ENCODE results near the gene CCDC92B.
"Not testable (repeated sequence)": the region's sequence is repeated elsewhere in the genome, so short reads cannot be mapped to it uniquely, and the experiment has no call there.

CCDC92B gene

DNA sequence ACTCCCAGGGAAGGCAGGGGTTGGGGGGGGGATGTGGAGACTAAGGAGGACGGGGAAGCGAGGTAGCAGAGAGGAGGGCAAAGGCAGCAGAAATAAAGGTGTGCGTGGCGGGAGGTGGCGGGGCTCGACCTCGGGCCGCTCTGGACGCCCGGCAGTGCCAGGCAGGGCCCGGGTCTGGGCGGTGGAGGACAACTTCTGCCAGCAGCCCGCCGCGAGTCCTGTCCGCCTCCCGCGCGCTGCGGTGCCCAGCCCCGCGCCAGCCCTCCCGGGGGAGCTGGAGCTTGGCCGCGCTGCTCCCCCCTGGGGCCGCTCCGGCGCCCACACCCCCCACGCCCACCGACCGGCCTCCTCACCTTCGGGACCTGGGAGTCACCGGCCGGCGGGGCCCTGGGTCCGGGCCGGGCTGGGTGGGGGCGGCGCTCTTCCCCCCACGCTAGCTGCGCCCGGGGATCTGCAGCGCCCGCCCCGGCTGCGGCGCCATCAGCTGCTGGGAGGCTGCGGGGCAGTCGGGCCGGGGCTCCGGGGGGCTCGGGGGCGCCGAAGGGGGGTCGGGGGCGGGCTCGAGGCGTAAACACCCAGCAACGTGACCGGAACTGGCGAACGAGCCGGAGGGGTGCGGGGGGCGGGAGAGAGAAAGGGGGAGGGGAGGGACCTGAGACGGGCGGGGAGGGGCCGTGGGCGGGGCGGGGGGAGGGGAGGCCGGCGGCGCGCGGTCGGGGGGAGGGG is at the start of gene CCDC92B:
Gene CCDC92B (minus strand): TSS at position 595 of the 726 bp plus-strand sequence. CDS start 14,507 bp downstream, outside the sequence.
- no peak for DNase-seq

DNA sequence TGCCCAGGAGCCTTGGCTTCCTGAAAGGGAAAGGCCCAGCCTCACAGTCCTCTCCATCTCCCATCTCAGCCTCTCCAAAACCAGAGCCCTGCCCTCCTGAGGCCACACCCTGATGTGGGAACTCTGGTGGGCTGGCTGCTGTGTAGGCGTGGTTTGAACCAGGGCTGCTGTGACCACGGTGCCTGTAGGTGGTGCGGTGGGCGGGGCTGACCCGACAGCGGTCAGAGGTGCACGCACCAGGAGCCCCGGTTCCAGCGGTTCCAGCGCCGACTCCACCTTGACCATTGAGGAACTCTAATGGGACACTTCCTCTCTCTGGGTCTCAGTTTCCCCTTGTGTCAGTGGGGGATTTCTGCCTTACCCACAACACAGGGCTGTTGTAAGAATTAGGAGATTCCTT is 49.2 kb upstream of the CCDC92B start:
- no peak for DNase-seq

DNA sequence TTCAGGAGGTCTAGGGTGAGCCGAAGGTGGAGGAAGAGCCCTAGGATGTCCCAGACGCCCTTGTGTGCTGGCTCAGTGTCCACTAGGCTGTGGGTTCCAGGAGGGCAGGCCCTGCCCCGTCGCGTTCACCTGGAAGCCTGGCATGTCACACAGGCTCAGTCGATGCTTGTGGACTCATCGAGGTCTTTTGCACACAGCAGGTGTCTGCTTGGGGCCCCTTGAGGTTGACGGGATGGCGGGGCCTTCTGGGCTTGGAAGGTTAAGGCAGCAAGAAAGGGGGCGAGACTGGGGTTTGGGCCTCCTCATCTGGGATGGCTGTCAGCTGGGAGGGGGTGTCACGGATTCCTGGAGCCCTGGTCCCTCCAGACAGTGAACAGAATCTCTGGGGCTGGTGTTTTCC is 48.7 kb upstream of the CCDC92B start:
- no peak for DNase-seq

DNA sequence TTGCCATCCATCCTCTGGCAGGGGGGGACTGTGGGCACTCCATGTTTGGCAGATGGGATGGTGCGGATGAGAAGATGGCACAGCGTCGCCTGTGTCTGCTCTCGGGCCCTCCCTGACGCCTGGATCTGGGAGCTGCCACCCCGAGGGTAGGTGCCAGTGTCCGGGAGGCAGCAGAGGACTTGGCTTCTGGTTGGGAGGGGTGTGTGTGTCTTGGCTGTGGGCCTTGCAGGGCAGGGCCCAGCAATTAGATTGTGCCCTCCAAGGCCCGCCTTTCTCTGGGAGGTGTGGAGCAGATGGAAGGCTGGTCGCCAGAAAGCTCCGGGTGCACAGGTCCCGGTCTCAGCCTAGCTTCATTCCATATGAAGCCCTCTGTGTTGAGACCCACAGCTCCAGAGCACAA is 48.2 kb upstream of the CCDC92B start:
- no peak for DNase-seq

DNA sequence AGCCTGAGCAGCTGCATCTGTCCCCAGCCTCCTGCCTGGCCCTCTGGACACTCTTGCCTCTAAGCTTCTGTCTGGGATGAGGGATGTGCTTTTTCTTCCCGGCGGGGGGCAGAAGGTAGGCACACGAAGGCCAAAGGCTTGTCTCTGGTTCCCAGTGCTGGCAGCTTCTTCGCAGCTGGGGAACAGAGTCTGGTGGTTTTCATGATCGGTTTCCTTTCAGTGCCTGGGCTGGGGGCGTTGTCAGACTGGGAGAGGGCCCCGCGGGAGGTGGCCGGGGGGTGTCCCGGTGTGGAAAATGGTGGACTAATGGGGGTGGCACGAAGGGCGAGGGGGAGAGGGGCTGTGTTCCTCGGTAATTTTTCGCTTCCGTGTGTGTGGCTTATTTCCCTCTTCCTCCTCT is 47.8 kb upstream of the CCDC92B start:
- no peak for DNase-seq

DNA sequence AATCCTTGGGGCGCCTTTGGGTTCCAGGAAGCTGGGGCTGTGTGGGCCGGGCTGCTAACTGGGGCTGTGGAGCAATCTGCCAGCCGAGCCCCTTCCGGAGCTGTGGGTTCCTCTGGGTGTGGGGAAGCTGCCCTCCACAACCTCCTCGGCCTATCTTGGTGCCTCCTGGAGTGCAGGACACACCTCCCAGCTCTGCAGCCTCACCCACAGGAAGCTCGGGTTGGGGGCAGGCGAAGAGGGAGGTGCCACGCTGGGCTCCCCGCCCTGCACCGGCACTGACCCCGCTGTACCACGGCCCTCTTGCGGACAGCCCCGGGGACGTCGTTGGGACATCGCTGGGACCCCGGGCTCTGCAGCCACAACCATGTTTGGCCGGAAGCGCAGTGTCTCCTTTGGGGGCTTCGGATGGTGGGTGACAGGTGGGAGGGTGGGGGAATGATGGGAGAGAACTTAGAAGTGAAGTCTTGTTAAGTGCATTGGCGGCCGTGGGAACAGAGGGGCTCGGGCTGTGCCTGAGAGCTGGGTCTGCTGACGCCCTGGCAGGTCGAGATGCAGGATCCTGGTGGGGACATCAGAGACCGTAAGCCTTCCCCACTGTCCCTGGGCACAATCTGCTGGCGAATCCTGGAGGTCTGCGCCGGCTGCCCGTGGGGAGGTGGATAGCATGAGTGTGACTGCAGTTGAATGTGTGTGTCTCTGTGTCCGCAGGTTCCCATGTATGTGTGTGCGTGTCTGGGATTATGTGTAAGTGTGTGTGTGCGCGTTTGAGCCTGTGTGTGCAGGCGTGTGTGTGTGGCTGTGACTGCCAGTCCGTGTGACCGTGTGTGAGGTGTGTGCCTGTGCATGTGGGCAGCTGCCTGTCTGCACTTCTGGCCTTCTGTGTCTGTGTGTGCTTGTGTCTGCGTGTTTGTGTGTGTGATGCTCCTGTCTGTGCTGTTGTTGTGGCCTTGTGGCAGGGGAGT is 47.0 kb upstream of the CCDC92B start, which contains the start of gene RAP1GAP2:
Gene RAP1GAP2 (plus strand): TSS at position 275 of the 962 bp plus-strand sequence. CDS start 90 bp downstream, at position 365.
- DNase-seq, result peak in 3 of 4 experiments; percentile 23 to 48 (median 40)

DNA sequence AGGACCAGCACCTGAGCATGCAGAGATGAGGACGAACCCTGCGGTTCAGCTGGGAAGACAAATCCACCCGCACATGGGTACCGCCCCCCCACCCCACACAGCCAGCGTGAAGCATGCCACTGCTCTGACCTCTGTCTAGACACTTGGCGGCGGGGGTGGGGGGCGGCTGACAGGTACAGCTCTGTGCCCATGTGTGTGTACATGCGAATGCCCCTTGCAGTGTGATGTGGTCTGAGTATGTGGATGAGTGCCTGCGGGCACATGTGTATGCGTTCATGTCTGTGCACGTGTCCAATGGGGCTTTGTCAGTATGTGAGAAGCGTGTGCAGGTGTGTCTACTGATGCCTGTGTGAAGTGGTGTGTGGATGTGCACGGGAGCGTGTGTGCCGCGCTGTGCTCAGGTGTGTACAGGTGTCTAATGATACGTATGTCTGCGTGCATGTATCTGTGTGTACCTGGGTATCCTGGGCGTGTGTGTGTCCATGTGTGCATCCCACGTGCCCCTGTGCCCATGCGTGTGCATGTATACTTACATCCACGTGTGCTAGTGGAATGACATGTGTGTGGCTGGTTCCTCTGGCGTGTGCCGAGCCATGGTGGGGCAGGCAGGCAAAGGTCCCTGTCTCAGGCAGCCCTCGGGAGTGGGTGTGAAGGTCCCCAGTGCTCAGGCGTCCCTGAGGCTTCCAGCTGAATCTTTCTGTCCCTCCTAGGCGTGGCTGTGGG is 46.1 kb upstream of the CCDC92B start:
- no peak for DNase-seq

DNA sequence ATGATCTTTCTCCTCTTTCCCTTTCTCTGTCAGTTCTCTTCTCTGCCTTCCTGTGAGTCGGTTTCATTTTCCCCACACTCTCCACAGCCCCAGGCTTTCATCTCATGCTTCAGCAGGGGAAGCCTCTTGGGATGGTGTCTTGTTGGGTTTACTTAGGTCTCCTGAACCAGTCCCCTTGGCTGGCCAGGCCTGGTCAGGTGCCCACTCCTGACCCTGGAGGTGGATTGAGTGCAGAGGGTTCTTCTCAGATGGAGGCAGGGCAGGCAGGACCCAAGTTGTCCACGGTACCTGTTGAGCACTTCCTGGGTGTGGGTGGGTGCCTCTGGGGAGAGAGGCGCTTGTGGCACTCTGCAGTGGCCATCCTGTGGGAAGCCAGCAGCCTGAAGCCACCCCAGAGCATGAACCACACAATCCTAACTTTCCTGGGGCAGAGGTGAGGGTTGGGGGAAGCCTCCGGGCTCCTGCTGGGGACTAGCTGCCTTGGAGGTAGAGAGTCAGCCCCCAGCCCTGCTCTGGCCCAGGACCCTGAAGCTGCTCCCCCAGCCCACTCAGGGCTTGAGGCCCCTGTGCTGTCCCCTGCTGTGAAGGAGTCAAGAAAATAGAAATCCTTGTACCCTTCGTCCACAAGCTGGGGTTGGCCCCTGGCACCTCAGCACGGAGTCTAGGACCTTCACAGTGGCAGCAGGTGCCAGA is 44.8 kb upstream of the CCDC92B start:
- DNase-seq, result no peak

DNA sequence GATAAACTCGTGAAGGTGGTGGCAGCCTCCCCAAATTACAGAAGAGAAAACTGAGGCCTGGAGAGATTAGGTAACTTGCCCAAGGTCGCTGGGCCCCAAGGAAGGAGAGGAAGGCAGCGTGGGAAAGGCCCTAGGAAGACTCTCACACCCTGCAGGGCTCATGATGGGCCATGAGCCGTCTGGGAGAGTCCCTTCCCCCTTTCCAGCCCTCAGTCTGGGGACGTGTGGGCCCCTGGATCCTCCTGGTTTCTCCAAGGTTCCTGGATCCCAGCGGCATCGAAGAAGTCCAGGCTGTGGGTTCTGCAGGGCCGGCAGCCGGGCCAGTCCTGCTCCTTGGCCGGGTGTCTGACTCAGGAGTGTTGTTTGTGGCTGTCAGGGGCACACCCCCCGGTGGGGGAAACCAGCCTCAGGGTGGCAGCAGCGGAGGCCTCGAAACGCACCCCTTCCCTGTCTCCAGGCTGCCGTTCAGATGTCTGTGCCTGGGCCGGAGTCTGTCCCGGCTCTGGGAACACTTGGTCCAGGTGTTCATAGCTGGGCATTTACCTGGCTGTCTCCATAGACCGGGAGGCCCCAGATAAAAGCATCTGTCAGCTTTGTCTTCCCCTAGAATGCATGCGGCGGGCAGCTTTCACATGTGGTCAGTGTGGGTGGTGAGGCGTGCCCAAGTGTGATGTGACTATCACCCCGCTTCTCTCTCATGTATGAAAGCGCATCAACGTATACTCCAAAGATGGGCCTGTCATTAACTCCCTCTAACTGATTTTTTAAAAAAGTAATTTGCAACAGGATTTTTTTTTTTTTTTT is 43.1 kb upstream of the CCDC92B start:
- peak in 1 of 4 experiments; percentile 26 for DNase-seq

DNA sequence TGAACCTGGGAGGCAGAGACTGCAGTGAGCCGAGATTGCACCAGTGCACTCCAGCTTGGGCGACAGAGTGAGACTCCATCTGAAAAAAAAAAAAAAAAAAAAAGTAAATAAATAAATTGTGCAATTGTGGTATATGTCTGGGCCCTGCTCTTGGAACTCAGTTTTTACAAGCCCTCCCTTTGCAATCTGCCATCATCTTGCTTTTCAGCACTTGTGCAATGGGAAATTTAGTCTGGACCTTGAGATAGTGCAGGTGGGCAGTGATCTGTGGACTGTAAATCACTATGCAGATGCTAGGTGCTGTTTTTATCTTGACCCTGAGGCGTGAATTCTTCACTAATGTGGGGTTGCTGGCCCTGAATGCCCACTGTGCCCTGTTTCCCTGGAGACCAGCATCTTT is 40.2 kb upstream of the CCDC92B start:
- no peak for DNase-seq

DNA sequence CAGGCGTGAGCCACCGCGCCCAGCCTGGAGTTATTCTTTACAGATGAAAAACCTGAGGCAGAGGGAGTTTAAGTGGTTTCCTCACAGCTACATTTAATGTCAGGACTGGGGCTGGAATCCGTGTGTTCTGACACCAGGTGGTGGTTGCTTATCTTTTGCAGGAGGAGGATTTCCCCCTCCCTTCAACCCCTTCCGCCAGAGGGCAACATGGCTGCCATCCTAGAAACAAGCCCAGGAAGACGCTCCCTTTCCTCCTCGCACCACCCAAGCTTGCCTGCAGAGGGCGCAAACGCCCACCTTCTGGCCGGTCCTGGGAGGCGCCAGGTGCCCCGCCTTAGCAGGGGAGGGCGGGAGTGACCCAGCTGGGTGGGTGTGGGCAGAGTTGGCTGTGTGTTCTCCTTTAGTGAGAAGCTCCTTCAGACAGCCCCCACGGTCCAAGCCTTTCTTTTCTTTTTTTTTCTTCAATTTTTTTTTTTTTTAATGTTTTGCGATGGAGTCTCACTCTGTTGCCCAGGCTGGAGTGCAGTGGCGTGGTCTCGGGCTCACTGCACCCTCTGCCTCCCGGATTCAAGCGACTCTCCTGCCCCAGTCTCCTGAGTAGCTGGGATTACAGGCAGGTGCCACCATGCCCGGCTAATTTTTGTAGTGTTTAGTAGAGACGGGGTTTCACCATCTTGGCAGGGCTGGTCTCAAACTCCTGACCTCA is 36.9 kb upstream of the CCDC92B start:
- DNase-seq, result peak; percentile 59 to 79 (median 73)

DNA sequence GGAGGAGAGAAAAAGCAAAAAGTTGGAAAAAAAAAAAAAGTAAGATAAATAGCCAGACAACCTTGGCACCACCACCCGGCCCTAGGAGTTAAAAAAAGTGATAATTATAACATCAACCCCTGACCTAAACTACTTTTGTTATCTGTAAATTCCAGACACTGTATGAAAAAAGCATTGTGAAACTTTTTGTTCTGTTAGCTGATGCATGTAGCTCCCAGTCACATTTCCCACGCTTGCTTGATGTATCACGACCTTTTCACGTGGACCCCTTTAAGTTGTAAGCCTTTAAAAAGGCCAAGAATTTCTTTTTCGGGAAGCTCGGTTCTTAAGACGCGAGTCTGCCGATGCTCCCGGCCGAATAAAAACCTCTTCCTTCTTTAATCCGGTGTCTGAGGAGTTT is 35.9 kb upstream of the CCDC92B start:
- not testable (repeated sequence) for DNase-seq

DNA sequence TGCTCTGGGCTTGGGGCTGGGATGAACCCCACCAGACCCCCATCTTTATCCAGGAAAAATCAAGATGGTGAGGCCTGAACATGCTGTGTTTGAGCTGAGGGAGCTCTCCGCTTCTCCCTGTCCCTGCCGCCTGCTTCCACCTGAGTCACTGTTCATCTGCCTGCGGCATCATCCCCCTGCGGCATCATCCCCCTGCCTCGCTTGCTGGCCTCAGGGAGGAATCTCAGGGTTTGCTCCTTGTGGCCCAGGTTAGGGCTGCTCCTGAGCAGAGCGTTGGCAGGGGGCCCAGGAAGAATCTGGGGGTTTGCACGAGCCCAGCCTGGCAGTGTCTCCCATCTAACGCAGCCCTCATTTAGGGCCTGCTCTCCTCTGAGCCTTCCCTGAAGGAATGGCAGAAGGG is 35.4 kb upstream of the CCDC92B start:
- no peak for DNase-seq

DNA sequence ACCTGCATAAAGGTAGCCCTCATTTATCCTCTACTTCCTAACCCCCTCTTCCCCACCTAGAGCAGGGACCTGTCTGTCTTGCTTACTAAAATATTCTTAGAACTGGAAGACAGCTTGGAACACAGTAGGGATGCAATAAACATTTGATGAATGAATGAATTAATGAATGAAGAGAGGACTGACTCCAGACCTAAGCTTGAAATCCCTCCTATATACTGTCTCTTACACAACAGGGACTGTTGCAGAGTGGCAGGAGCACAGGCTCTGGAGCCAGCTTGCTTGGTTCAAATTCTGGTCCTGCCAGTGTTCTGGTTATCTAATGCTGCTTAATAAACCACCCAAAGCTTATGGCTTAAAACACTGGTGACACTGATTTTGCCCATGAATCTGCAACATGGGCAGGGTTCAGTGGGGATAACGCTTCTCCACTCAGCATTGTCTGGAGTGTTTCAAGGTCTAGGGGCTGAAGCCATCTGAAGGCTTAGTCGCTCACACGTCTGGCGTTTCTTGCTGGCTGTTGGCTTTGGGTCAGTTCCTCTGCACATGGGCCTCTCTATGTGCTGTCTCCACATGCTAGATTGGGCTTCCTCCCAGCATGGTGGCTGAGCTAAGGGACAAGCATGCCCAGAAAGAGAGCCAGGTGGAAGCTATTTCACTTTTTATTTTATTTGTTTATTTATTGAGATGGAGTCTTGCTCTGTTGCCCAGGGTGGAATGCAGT is 34.0 kb upstream of the CCDC92B start:
- no peak for DNase-seq

DNA sequence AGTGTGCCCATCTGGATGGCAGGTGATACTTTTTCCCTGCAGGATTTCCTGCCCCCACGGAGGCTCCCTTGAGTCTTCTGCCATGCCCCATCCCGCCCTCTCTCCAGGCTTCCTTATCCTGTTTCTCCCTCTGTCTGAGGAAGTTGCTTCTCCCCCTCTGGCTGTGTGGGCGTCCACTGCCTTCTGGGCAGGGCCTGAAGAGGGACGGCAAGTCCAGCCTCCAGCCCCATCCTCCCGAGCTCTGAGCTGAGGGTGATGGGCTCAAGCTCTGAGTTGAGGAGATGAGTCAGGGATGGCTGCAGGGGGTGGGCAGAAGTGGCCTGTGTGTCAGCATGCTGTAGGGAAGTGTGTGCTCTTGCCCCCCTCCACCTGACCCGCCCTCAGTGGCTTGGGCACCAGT is 32.6 kb upstream of the CCDC92B start:
- DNase-seq, result no peak

DNA sequence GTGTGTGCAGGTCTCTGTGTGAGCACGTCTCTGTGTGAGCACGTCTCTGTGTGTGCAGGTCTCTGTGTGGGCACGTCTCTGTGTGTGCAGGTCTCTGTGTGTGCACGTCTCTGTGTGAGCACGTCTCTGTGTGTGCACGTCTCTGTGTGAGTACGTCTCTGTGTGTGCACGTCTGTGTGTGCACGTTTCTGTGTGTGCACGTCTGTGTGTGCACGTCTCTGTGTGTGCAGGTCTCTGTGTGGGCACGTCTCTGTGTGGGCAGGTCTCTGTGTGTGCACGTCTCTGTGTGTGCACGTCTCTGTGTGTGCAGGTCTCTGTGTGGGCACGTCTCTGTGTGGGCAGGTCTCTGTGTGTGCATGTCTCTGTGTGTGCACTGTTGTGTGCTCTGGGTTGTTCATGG is 32.1 kb upstream of the CCDC92B start:
- not testable (repeated sequence) for DNase-seq

DNA sequence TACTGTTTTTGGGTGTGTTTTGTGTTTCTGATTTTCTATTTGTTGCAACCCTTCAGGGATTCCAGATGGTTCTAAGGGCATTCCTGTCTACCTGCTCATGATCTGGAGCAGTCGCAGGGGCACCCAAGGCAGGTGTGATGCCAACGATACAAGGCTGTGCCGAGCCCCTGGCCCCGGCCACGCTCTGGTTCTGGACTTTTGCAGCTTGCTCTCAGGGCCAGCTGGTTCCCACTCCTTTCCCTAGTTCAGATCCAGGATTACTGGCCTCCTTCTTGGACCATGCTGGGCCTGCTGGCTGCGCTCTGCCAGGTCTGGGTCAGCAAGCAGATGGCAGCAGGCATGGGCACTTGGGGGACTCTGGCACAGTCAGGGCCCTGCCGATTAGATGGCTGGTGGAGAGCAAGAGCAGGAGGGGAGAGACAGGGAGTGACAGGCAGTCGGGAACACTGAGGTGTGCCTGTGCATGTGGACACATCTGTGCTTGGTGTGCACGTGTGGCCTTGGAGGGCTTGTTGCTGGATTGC is 31.5 kb upstream of the CCDC92B start:
- no peak for DNase-seq

DNA sequence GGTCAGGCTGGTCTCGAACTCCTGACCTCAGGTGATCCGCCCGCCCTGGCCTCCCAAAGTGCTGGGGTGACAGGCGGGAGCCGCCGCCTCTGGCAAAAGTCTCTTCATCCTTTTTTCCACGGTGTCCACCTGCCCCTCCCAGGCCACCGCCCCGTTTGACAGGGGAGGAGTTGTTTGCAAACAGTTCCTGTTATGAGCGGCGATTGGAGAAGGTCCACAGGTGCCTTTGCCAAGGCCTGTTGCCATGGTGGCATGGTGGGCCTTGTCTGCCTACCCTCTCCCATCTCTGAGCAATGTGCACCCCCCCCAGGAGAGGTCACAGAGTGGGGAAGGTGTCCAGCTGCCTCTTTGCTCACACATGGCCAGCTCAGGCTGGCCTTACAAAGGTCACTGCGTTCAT is 30.8 kb upstream of the CCDC92B start:
- DNase-seq, result no peak

DNA sequence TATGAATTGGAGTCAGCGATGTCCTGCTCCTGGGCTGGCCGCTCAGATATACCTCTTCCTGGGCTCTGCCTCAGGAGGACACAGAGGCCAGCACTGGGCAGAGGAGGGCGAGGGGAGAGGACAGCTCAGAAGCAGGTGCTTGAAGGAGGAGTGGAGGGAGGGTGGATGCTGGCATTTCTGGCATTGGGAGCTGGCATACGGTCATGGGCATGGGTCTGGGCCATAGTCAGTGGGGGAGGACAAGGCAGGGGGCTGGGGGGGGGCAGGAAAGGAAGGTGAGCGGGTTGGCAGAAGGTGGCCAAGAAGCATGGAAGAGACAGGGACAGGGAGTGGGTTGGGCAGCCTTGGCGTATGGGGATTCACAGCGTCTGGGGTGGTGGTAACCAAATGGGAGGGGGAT is 30.1 kb upstream of the CCDC92B start:
- DNase-seq, result no peak

DNA sequence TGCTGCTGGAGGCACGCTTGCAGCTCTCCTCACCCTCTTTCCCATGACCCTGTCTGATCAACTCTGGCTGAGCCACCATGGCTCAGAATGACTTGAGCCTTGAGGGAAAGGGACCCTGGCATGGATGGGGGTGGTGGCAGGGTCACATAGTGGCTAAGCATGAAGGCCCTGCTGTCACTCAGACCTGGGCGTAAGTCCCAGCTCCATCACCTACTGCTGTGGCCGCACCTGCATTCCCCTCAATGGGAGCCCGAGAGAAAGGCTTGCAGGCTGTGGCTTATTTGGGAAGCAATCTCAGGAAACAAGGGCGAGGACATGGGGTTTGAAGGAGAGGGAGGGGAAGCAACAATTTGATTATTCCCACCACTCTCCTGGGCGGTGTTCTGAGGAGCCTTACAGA is 29.0 kb upstream of the CCDC92B start:
- no peak for DNase-seq

All from activated naive CD4-positive, alpha-beta T cell (primary cell).